ENCODE measurements around the gene ATP11A.
"Not testable (repeated sequence)": the region's sequence is repeated elsewhere in the genome, so short reads cannot be mapped to it uniquely, and the experiment has no call there.

The ATP11A gene

GRCh38 chr13:112880221-112880641, 190.4 kb downstream of the ATP11A start:
- no peak for DNase-seq (ENCODE audit: low read depth)

- no peak for DNase-seq (ENCODE audit: low read depth)
These were observed 191.2 kb downstream of the ATP11A start for GRCh38 chr13:112880976-112881540.

- DNase-seq (ENCODE audit: low read depth): no peak
These were observed 192.1 kb downstream of the ATP11A start for GRCh38 chr13:112881656-112882554.

GRCh38 chr13:112882555-112883024, 192.8 kb downstream of the ATP11A start:
- no peak for DNase-seq (ENCODE audit: low read depth)

DNA sequence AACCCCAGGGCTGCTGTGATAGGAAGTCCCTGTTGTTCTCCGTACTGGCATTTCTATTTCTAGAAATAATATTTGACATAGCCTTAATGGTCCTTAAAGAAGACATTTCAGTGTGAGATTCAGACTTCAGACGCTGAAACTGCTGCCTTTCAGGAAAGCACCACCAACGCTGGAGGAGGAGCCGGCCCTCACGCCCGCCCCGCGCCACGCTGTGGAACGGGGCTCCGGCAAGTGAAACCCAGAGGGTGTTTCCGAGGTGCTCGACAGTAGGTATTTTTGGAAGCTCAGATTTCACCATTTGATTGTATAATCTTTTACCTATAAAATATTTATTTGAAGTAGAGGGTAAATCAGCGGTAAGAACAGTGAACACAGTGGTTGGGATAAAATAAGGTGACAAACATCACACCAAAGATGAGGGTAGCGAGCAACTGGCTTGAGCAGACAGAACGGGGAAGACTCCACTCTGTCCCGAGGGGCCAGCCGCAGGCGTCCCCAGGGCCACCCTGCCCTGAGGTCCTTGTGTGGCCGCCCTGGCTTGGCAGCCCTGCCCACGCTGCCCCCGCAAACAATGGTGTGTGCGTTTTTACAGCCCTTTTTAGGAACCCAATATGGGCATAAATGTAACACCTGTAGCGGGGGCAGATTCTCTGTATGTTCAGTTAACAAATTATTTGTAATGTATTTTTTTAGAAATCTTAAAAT, 193.6 kb downstream of the ATP11A start:
- DNase-seq (ENCODE audit: low read depth): no peak

DNA sequence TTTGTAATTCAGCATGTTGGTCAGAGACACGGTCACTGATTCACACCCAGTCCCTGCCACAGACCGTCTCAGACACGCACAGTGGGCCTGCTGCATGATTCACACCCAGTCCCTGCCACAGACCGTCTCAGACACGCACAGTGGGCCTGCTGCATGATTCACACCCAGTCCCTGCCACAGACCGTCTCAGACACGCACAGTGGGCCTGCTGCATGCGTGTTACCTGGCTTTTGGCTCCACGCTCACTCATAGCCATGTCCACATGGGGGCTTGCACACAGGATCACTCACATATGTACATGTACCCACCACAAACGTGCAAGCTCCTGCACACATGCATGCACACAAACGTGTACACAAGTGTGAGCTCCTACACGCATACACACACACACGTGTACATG, 194.9 kb downstream of the ATP11A start:
- DNase-seq (ENCODE audit: low read depth): not testable (repeated sequence)

GRCh38 chr13:112885242-112885781, 195.5 kb downstream of the ATP11A start:
- DNase-seq (ENCODE audit: low read depth): no peak

DNA sequence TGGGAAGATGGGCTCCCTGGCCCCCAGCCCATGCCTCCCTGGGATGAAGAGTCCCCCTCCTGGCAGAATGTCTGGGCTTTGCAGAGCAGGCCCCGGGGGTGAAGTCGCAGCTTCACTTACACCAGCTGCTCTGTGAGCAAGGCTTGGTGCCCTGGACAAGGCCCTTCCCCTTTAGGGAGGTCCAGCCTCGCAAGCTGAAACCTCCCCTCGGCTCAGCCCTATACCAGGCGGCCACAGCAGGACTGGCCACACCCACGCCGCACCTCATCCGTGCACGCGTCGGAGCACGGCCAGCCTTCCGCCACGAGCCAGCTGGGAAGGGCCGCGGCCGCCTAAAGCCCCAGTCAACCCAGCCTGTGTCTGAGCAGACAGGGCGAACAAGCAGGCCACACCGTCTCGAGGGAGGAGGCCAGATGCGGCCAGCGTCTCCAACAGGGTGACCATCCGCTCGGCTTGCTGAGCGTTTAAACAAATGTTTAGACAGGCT, 196.0 kb downstream of the ATP11A start:
- peak; percentile 85 for DNase-seq (ENCODE audit: low read depth)

- DNase-seq (ENCODE audit: low read depth): no peak
These were observed 197.3 kb downstream of the ATP11A start for GRCh38 chr13:112887151-112887550.

GRCh38 chr13:112887557-112887991, 197.7 kb downstream of the ATP11A start:
- no peak for DNase-seq (ENCODE audit: low read depth)

- no peak for DNase-seq (ENCODE audit: low read depth)
These were observed 198.6 kb downstream of the ATP11A start for GRCh38 chr13:112888238-112889111.

- no peak for DNase-seq (ENCODE audit: low read depth)
These were observed 199.8 kb downstream of the ATP11A start for GRCh38 chr13:112889351-112890290.

DNA sequence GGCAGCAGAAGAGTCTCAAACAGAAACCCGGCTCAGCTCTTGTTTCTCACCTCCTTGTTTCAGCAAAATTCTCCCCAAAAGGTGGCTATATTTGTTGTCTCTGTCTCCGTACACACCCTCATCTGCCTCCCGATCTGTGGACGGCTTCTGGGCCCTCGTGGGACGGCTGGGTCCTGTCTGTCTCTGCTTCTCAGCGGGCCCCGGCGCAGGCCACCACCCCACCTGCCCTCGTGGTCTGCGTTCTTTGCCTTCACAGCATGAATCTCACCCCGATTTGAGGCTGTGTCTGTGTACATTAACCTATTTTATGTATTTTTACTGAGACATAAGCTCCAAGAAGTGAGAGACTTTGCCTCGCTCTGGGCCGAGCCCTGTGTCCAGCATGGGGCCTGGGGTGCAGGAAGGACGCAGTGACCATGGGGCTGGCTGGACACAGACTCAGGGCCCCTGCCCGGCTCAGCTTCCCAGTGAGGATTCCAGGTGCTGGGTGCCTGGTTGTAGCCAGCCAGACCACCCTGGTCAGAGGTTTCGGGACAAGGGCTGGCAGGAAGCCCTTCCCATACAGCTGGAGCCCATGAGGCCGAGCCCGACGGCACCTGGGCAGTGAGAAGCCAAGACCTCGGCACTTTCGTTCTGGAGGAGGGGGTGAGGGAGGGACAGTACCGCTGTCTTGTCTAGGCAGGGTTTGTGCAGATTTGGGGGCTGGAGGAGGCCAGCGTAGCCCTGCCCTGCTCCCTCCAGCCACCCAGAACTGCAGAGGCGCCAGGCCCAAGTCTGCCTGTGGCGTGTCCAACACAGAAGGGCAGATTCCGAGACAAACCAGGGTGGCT, 200.7 kb downstream of the ATP11A start:
- no peak for DNase-seq (ENCODE audit: low read depth)

DNA sequence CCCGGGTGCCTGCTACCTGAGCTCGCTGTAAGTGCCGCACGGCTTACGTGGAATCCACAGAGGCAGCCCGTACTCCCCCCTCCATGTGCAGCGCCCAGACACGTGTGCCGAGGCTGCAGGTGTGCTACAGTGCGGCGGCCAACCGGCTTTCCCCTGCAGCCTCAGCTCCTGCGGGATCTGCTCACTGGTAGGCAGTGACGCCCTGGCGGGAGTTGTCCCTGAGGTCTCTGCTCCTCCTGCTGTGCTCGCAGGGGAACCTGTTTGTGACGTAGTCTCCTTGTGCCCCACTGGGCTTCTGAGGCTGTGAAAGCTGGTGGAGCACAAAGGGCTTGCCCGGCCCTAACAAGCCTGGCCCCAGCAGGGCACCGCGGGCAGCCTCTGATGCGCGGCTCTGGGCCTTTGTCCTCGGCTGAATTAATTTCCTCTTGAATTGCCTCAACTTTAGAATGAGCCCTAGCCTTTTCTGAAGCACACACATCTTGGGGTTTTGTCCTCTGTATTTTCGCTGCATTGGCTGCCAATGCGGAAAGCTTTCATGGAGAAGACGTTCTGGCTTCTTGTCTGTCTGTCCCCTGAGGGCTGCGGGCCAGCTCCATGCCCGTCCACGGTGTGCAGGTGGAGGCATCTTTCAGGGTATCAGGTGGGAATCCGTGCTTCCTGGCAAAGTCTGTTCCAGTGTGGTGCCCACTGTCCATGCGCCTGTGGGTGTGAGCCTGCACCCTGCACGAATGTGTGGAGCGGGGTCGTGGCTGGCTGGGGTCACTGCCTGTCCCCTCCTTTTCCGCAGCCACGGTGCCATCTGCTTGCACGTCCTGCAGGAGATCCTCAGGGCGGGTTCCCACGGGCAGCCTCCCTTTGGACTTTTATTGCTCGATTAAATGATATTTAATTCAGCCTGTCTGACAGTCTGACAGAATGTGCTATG, 201.9 kb downstream of the ATP11A start:
- no peak for DNase-seq (ENCODE audit: low read depth)

GRCh38 chr13:112892426-112893206, 202.8 kb downstream of the ATP11A start:
- no peak for DNase-seq (ENCODE audit: low read depth)

DNA sequence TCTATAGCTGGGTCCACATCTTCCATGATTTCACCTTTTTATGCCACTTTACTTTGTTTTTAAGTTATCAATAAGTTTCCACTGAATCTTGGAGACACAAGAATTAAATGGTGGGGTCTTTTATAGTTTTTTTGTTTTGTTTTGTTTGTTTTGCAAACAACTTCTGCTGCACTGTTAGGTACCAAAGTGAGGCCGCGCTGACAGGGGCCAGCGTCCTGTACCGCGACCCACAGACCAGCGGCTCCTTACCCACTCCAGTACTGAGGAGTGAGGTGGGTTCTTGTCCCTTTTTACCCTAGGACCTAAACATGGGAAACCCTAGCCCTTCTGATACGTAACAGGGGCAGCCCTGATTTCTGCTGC, 203.3 kb downstream of the ATP11A start:
- DNase-seq (ENCODE audit: low read depth): no peak
